Measurements from ENCODE around the gene CNTNAP5.
"Not testable (repeated sequence)": the region's sequence is repeated elsewhere in the genome, so short reads cannot be mapped to it uniquely, and the experiment has no call there.

Gene CNTNAP5

GRCh38 chr2:124382067-124382618 is 357.1 kb downstream of the CNTNAP5 start:
- H3K4me2 ChIP-seq (ENCODE audit: low read length, poor library complexity, severe bottlenecking), result no peak overlapping the region
- no peak overlapping the region for H3K4me3 ChIP-seq (ENCODE audit: insufficient read depth in 1 of 2, low read depth in 1 of 2, low read length in 2 of 2)
- no peak overlapping the region for H4K8ac ChIP-seq (ENCODE audit: low read length)
- no peak overlapping the region for H3K14ac ChIP-seq (ENCODE audit: low read length in 2 of 2)
- no peaks in the 10 kb centered on the region for H3K4me1 ChIP-seq (ENCODE audit: control insufficient read depth, insufficient read depth, low read depth, low read length)
- 69% methylated on average over 1 of the region's 1 CpG for WGBS
- H3K9ac ChIP-seq (ENCODE audit: low read length), result no peak overlapping the region
- no peak overlapping the region for H3K27ac ChIP-seq (ENCODE audit: low read length, poor library complexity, severe bottlenecking)
- no peaks in the 10 kb centered on the region for H3K27me3 ChIP-seq (ENCODE audit: control insufficient read depth in 1 of 2, insufficient read depth in 1 of 2, low read length in 2 of 2)
- no peak for DNase-seq
- H2BK12ac ChIP-seq (ENCODE audit: low read length in 2 of 2), result no peak overlapping the region
- H3K18ac ChIP-seq (ENCODE audit: low read depth in 1 of 2, low read length in 2 of 2), result no peak overlapping the region
- no peak overlapping the region for H3K23ac ChIP-seq (ENCODE audit: low read length in 2 of 2)
- no peak overlapping the region for H3K4ac ChIP-seq (ENCODE audit: low read depth in 1 of 2, low read length in 2 of 2)
- no peak overlapping the region for H2BK15ac ChIP-seq (ENCODE audit: low read depth, poor library complexity, severe bottlenecking)
- no peak overlapping the region for H2BK5ac ChIP-seq (ENCODE audit: low read depth, low read length, poor library complexity, severe bottlenecking)
- no peak overlapping the region for H2AFZ ChIP-seq (ENCODE audit: low read depth, low read length)
- H2BK120ac ChIP-seq (ENCODE audit: low read depth, low read length), result no peak overlapping the region
- no peaks in the 10 kb centered on the region for H3K36me3 ChIP-seq (ENCODE audit: control insufficient read depth in 1 of 2, insufficient read depth in 2 of 2, low read depth in 1 of 2, low read length in 2 of 2)
- H4K91ac ChIP-seq (ENCODE audit: low read length), result no peak overlapping the region
- no peaks in the 10 kb centered on the region for H3K9me3 ChIP-seq (ENCODE audit: control insufficient read depth, low read length)
- no peak overlapping the region for H2AK5ac ChIP-seq (ENCODE audit: low read length, severe bottlenecking)
- no peaks in the 10 kb centered on the region for H3K79me1 ChIP-seq (replicated peaks; ENCODE audit: low read length, poor library complexity, severe bottlenecking)

- H3K9me3 ChIP-seq (ENCODE audit: control insufficient read depth, low read length), result no peaks in the 10 kb centered on the region
- DNase-seq, result no peak
- no peak overlapping the region for H3K9ac ChIP-seq (ENCODE audit: low read length)
- no peak overlapping the region for H4K91ac ChIP-seq (ENCODE audit: low read length)
- H3K4me1 ChIP-seq (ENCODE audit: control insufficient read depth, insufficient read depth, low read depth, low read length), result no peaks in the 10 kb centered on the region
- H2BK5ac ChIP-seq (ENCODE audit: low read depth, low read length, poor library complexity, severe bottlenecking), result no peak overlapping the region
- 56% methylated on average over 3 of the region's 3 CpGs for WGBS
- H3K27me3 ChIP-seq (ENCODE audit: control insufficient read depth in 1 of 2, insufficient read depth in 1 of 2, low read length in 2 of 2), result no peaks in the 10 kb centered on the region
- H3K36me3 ChIP-seq (ENCODE audit: control insufficient read depth in 1 of 2, insufficient read depth in 2 of 2, low read depth in 1 of 2, low read length in 2 of 2), result no peaks in the 10 kb centered on the region
- H3K18ac ChIP-seq (ENCODE audit: low read depth in 1 of 2, low read length in 2 of 2), result no peak overlapping the region
- no peak overlapping the region for H2AK5ac ChIP-seq (ENCODE audit: low read length, severe bottlenecking)
- no peak overlapping the region for H3K23ac ChIP-seq (ENCODE audit: low read length in 2 of 2)
- no peak overlapping the region for H3K4ac ChIP-seq (ENCODE audit: low read depth in 1 of 2, low read length in 2 of 2)
- H2BK15ac ChIP-seq (ENCODE audit: low read depth, poor library complexity, severe bottlenecking), result no peak overlapping the region
- H3K14ac ChIP-seq (ENCODE audit: low read length in 2 of 2), result no peak overlapping the region
- no peak overlapping the region for H2BK120ac ChIP-seq (ENCODE audit: low read depth, low read length)
- H3K4me3 ChIP-seq (ENCODE audit: insufficient read depth in 1 of 2, low read depth in 1 of 2, low read length in 2 of 2), result no peak overlapping the region
- no peaks in the 10 kb centered on the region for H3K79me1 ChIP-seq (replicated peaks; ENCODE audit: low read length, poor library complexity, severe bottlenecking)
- H2BK12ac ChIP-seq (ENCODE audit: low read length in 2 of 2), result no peak overlapping the region
- H3K27ac ChIP-seq (ENCODE audit: low read length, poor library complexity, severe bottlenecking), result no peak overlapping the region
- H4K8ac ChIP-seq (ENCODE audit: low read length), result no peak overlapping the region
- H3K4me2 ChIP-seq (ENCODE audit: low read length, poor library complexity, severe bottlenecking), result no peak overlapping the region
- H2AFZ ChIP-seq (ENCODE audit: low read depth, low read length), result no peak overlapping the region
Observed at GRCh38 chr2:124395961-124396360, 370.9 kb downstream of the CNTNAP5 start.

GRCh38 chr2:124402274-124402673 is 377.2 kb downstream of the CNTNAP5 start:
- Histone ChIP-seq H2BK5ac (ENCODE audit: low read depth, low read length, poor library complexity, severe bottlenecking) (no peak overlapping the region), H4K8ac (ENCODE audit: low read length) (no peak overlapping the region), H3K23ac (ENCODE audit: low read length in 2 of 2) (no peak overlapping the region), H2AK5ac (ENCODE audit: low read length, severe bottlenecking) (no peak overlapping the region), H3K4me3 (ENCODE audit: insufficient read depth in 1 of 2, low read depth in 1 of 2, low read length in 2 of 2) (no peak overlapping the region), H3K36me3 (ENCODE audit: control insufficient read depth in 1 of 2, insufficient read depth in 2 of 2, low read depth in 1 of 2, low read length in 2 of 2) (no peaks in the 10 kb centered on the region), H3K4ac (ENCODE audit: low read depth in 1 of 2, low read length in 2 of 2) (no peak overlapping the region), H3K18ac (ENCODE audit: low read depth in 1 of 2, low read length in 2 of 2) (no peak overlapping the region), H3K27ac (ENCODE audit: low read length, poor library complexity, severe bottlenecking) (no peak overlapping the region), H2AFZ (ENCODE audit: low read depth, low read length) (no peak overlapping the region), H2BK12ac (ENCODE audit: low read length in 2 of 2) (no peak overlapping the region), H2BK120ac (ENCODE audit: low read depth, low read length) (no peak overlapping the region), H3K9ac (ENCODE audit: low read length) (no peak overlapping the region), H3K9me3 (ENCODE audit: control insufficient read depth, low read length) (no peaks in the 10 kb centered on the region), H3K4me2 (ENCODE audit: low read length, poor library complexity, severe bottlenecking) (no peak overlapping the region), H3K27me3 (ENCODE audit: control insufficient read depth in 1 of 2, insufficient read depth in 1 of 2, low read length in 2 of 2) (no peaks in the 10 kb centered on the region), H2BK15ac (ENCODE audit: low read depth, poor library complexity, severe bottlenecking) (no peak overlapping the region), H3K14ac (ENCODE audit: low read length in 2 of 2) (no peak overlapping the region), H3K79me1 (replicated peaks; ENCODE audit: low read length, poor library complexity, severe bottlenecking) (no peaks in the 10 kb centered on the region), H4K91ac (ENCODE audit: low read length) (no peak overlapping the region), H3K4me1 (ENCODE audit: control insufficient read depth, insufficient read depth, low read depth, low read length) (no peaks in the 10 kb centered on the region)
- 90% methylated on average over 3 of the region's 3 CpGs for WGBS
- DNase-seq, result no peak

GRCh38 chr2:124407836-124408534 is 382.9 kb downstream of the CNTNAP5 start:
- not testable (repeated sequence) for H4K8ac ChIP-seq (ENCODE audit: low read length); H3K27ac ChIP-seq (ENCODE audit: low read length, poor library complexity, severe bottlenecking); H3K79me1 ChIP-seq (replicated peaks; ENCODE audit: low read length, poor library complexity, severe bottlenecking); H3K23ac ChIP-seq (ENCODE audit: low read length in 2 of 2); H3K4ac ChIP-seq (ENCODE audit: low read depth in 1 of 2, low read length in 2 of 2); H2AFZ ChIP-seq (ENCODE audit: low read depth, low read length); H4K91ac ChIP-seq (ENCODE audit: low read length); H3K18ac ChIP-seq (ENCODE audit: low read depth in 1 of 2, low read length in 2 of 2); H3K9ac ChIP-seq (ENCODE audit: low read length); H3K9me3 ChIP-seq (ENCODE audit: control insufficient read depth, low read length); H2BK120ac ChIP-seq (ENCODE audit: low read depth, low read length); H2AK5ac ChIP-seq (ENCODE audit: low read length, severe bottlenecking); H3K27me3 ChIP-seq (ENCODE audit: control insufficient read depth in 1 of 2, insufficient read depth in 1 of 2, low read length in 2 of 2); DNase-seq; H3K4me2 ChIP-seq (ENCODE audit: low read length, poor library complexity, severe bottlenecking); H3K14ac ChIP-seq (ENCODE audit: low read length in 2 of 2); H2BK5ac ChIP-seq (ENCODE audit: low read depth, low read length, poor library complexity, severe bottlenecking); H3K4me3 ChIP-seq (ENCODE audit: insufficient read depth in 1 of 2, low read depth in 1 of 2, low read length in 2 of 2); H2BK15ac ChIP-seq (ENCODE audit: low read depth, poor library complexity, severe bottlenecking); H2BK12ac ChIP-seq (ENCODE audit: low read length in 2 of 2); H3K36me3 ChIP-seq (ENCODE audit: control insufficient read depth in 1 of 2, insufficient read depth in 2 of 2, low read depth in 1 of 2, low read length in 2 of 2); H3K4me1 ChIP-seq (ENCODE audit: control insufficient read depth, insufficient read depth, low read depth, low read length)
- 96% methylated on average over 10 of the region's 35 CpGs for WGBS
